GM12878 (cell line): ENCODE measurements around the gene SLCO2A1. TPM values are rescaled to one million over a fixed set of nuclear protein-coding genes. Genes with fewer than 3 reads are reported as not detected.

ENCODE experiments used
- ATAC-seq: fragments of 200-7000 bp; cut with Tn5 transposase; 3 replicates; pipeline ENCODE4 v1.9.1; 2020; ENCODE audit warnings: mild to moderate bottlenecking, moderate library complexity
- BruUV-seq: library from RNA; stranded (reverse); fragments of 400-500 nt; replicated peaks from 2 replicates; lab custom pipeline; 2021; lab: Mats Ljungman, UMichigan
- CTCF ChIA-PET: fragments of 300-600 bp; sonication (Branson Sonifier 250); formaldehyde crosslinking; extraction: SDS; loops from one replicate; lab custom pipeline; 2021; ENCODE audit warnings: inconsistent platforms; lab: Yijun Ruan, JAX
- POLR2A ChIA-PET: fragments of 350-600 bp; formaldehyde crosslinking; extraction: SDS; loops from one replicate; lab custom pipeline; 2021; ENCODE audit warnings: inconsistent platforms; lab: Charles Lee
- RAD21 ChIA-PET: fragments of 300-600 bp; sonication (Branson Sonifier 250); formaldehyde crosslinking; loops from one replicate; lab custom pipeline; 2023; ENCODE audit warnings: antibody characterized with exemption; ENCODE audit not compliant: unreplicated experiment; lab: Charles Lee
- SMC1A ChIA-PET: fragments of 300-600 bp; sonication (Branson Sonifier 250); formaldehyde crosslinking; loops from one replicate; lab custom pipeline; 2023; ENCODE audit not compliant: unreplicated experiment, uncharacterized antibody; lab: Charles Lee
- DNase-seq: peaks from one replicate; pipeline ENCODE4 v3.0.0-alpha.2; 2011; ENCODE audit warnings: low read depth, low spot score
- FAIRE-seq: peaks from 3 replicates; lab custom pipeline; 2011; peaks lifted over from hg19 to GRCh38; lab: Jason Lieb, UNC
- H2AFZ ChIP-seq: 2 replicates; pipeline ENCODE4 v1.6.0; 2011; ENCODE audit warnings: low read depth, low read length, control low read depth; ENCODE audit not compliant: control insufficient read depth
- H3K27ac ChIP-seq: 2 replicates; pipeline ENCODE4 v1.5.1; 2011; ENCODE audit warnings: control low read depth; ENCODE audit not compliant: control insufficient read depth, insufficient read depth
- H3K27me3 ChIP-seq, 2 experiments: replicated peaks in 1 of 2; 2 replicates each; pipeline versions ENCODE4 v1.6.0 to v1.6.1; 2011; ENCODE audit warnings: low read length in 1 of 2; ENCODE audit not compliant: control insufficient read depth in 2 of 2, insufficient read depth in 2 of 2
- H3K36me3 ChIP-seq, 2 experiments: 2 replicates each; pipeline ENCODE4 v1.5.1; 2011; ENCODE audit warnings: low read length in 1 of 2; ENCODE audit not compliant: control insufficient read depth in 2 of 2, insufficient read depth in 2 of 2
- H3K4me1 ChIP-seq: 2 replicates; pipeline ENCODE4 v1.6.1; 2011; ENCODE audit warnings: mild to moderate bottlenecking, low read length, moderate library complexity, mixed read lengths; ENCODE audit not compliant: control insufficient read depth, insufficient read depth
- H3K4me2 ChIP-seq: 2 replicates; pipeline ENCODE4 v1.6.0; 2011; ENCODE audit warnings: control low read depth; ENCODE audit not compliant: control insufficient read depth, insufficient read depth
- H3K4me3 ChIP-seq: fragments of 200-600 bp; sonication (generic); 2 replicates; pipeline ENCODE4 v1.5.1; 2016
- H3K79me2 ChIP-seq: 2 replicates; pipeline ENCODE4 v1.6.0; 2011; ENCODE audit warnings: low read length; ENCODE audit not compliant: control insufficient read depth, insufficient read depth
- H3K9ac ChIP-seq: 2 replicates; pipeline ENCODE4 v1.8.0; 2011; ENCODE audit warnings: low read length, control low read depth, mixed read lengths; ENCODE audit not compliant: control insufficient read depth, insufficient read depth
- H3K9me3 ChIP-seq: replicated peaks from 3 replicates; pipeline ENCODE4 v1.5.1; 2011; ENCODE audit warnings: mild to moderate bottlenecking, low read length; ENCODE audit not compliant: control insufficient read depth, insufficient read depth
- H4K20me1 ChIP-seq: 2 replicates; pipeline ENCODE4 v1.6.0; 2011; ENCODE audit not compliant: control insufficient read depth, insufficient read depth
- CBFB ChIP-seq: IDR thresholded peaks from 2 replicates; pipeline ENCODE4 v1.6.1; 2016; ENCODE audit warnings: antibody characterized with exemption, low read depth
- CEBPB ChIP-seq, 2 experiments: fragments of 150-350 bp in 1 of 2; IDR thresholded peaks; 2 replicates each; pipeline ENCODE4 v1.6.1; 2012 to 2014; ENCODE audit warnings: low read depth in 2 of 2, low read length in 2 of 2, borderline replicate concordance in 1 of 2, inconsistent platforms in 1 of 2
- EED ChIP-seq: sonication (generic); IDR thresholded peaks from 2 replicates; pipeline ENCODE4 v1.6.1; 2016; ENCODE audit warnings: antibody characterized with exemption, low read depth
- ETV6 ChIP-seq, 2 experiments: fragments of 450-650 bp in 1 of 2; IDR thresholded peaks in 1 of 2; conservative IDR thresholded peaks in 1 of 2; 2 replicates each; pipeline ENCODE4 v1.6.1; 2014; ENCODE audit warnings: antibody characterized with exemption in 1 of 2, borderline replicate concordance in 1 of 2, low read depth in 1 of 2, mild to moderate bottlenecking in 1 of 2, moderate library complexity in 1 of 2
- IRF4 ChIP-seq: IDR thresholded peaks from 2 replicates; pipeline ENCODE4 v1.6.1; 2011; ENCODE audit warnings: low read depth, low read length
- JUND ChIP-seq: IDR thresholded peaks from 2 replicates; pipeline ENCODE4 v1.6.1; 2012; ENCODE audit warnings: low read depth, mild to moderate bottlenecking, low read length, improper control_type of control experiment, moderate library complexity
- NRF1 ChIP-seq: conservative IDR thresholded peaks from 2 replicates; pipeline ENCODE4 v1.6.1; 2011; ENCODE audit warnings: mild to moderate bottlenecking, low read depth, low read length, improper control_type of control experiment
- RBBP5 ChIP-seq: fragments of 200-600 bp; sonication (generic); conservative IDR thresholded peaks from 2 replicates; pipeline ENCODE4 v1.6.1; 2016
- SREBF1 ChIP-seq: IDR thresholded peaks from 2 replicates; pipeline ENCODE4 v1.6.1; 2012; ENCODE audit warnings: mild to moderate bottlenecking, low read length
- TAF1 ChIP-seq: IDR thresholded peaks from 2 replicates; pipeline ENCODE4 v1.6.1; 2011; ENCODE audit warnings: mild to moderate bottlenecking, low read depth, low read length, borderline replicate concordance
- TARDBP ChIP-seq: IDR thresholded peaks from 2 replicates; pipeline ENCODE4 v1.6.1; 2016; ENCODE audit warnings: borderline replicate concordance
- TBL1XR1 ChIP-seq: IDR thresholded peaks from 2 replicates; pipeline ENCODE4 v1.6.1; 2012; ENCODE audit warnings: low read depth, low read length, improper control_type of control experiment
- TCF3 ChIP-seq: IDR thresholded peaks from 2 replicates; pipeline ENCODE4 v1.6.1; 2012; ENCODE audit warnings: low read depth, mild to moderate bottlenecking, low read length, borderline replicate concordance; ENCODE audit not compliant: insufficient read depth
- TCF7 ChIP-seq: IDR thresholded peaks from 2 replicates; pipeline ENCODE4 v1.6.1; 2014; ENCODE audit warnings: antibody characterized with exemption, borderline replicate concordance
- YBX1 ChIP-seq: fragments of 450-650 bp; IDR thresholded peaks from 2 replicates; pipeline ENCODE4 v1.6.1; 2016; ENCODE audit warnings: antibody characterized with exemption
- WGBS: methylation state at CpG from one replicate; pipeline ENCODE4 v1.1.6; 2016; ENCODE audit warnings: low lambda C conversion rate; ENCODE audit not compliant: insufficient replicate concordance, insufficient coverage; ENCODE audit errors: missing lambda C conversion rate; 5-methylcytosine and 5-hydroxymethylcytosine counted together
- in situ Hi-C: fragments of 300-500 bp; cut with MboI; formaldehyde crosslinking; loops from 9 replicates; pipeline ENCODE4 v1.14.3; 2018; ENCODE audit warnings: mixed read lengths
- intact Hi-C: fragments of 100-400 bp; cut with micrococcal nuclease; formaldehyde crosslinking; loops from one replicate; pipeline ENCODE4 v1.14.2; 2022; ENCODE audit not compliant: unreplicated experiment
- polyA plus RNA-seq, 11 experiments: library from polyadenylated mRNA; depleted of rRNA in 4 of 11; unstranded in 6 of 11; stranded (reverse) in 5 of 11; fragments of >200 nt; fragmentation: Nextera tagmentation in 4 of 11; fragmentation: Illumina TruSeq in 1 of 11; extraction: Ambion mirVana in 4 of 11; extraction: Trizol in 1 of 11; gene quantifications; 1 replicate in 1 of 11; 2 replicates in 10 of 11; pipeline versions ENCODE4 v1.2.1 to v1.2.3, GENCODE V29; 2011 to 2016; ENCODE audit warnings: inconsistent platforms in 2 of 11, missing spikeins in 2 of 11, low read depth in 1 of 11
- total RNA-seq, 4 experiments: library from RNA; depleted of rRNA in 3 of 4; stranded (reverse); fragments of >200 nt in 3 of 4; fragmentation: Illumina TruSeq in 1 of 4; extraction: Trizol in 1 of 4; gene quantifications; 2 replicates each; pipeline versions ENCODE4 v1.2.1 to v1.2.3, GENCODE V29; 2013 to 2021
- TF ChIP-seq, protein P1 (sequence below): IDR thresholded peaks from 2 replicates; pipeline ENCODE4 v1.6.1; 2011; ENCODE audit warnings: low read depth, mild to moderate bottlenecking, low read length, moderate library complexity, borderline replicate concordance; ENCODE audit errors: extremely low read depth
- TF ChIP-seq, protein P2 (sequence below): fragments of 450-650 bp; conservative IDR thresholded peaks from 2 replicates; pipeline ENCODE4 v1.6.1; 2017; ENCODE audit warnings: mild to moderate bottlenecking, moderate library complexity

The SLCO2A1 gene
- total and polyA plus RNA-seq, 10 of the 15 experiments (the other 5 are each of a cell fraction or from before 2014, with no cell fraction given) = 0.05 TPM; not detected in 9

DNA sequence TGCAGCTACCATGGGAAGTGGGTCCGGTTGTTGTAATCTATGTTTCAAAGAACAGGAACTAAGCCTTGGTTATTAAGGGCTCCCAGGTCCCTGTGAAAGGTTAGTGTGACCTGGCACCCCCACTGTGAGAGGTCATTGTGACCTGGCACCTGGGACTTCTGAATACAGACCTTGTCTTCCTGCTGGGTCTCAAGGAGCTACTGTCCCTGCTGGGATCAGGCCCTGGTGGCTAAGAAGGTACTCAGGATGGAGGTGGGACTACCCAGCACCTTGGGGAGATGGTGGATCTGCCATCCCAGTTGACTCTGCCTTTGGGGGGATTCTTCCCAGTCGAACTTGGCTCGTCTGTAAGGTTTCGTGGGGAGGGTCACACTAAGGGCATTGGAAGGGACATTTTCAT lies 10.3 kb upstream of the SLCO2A1 start:
- 30% methylated on average over 4 of the region's 4 CpGs for WGBS
- Histone ChIP-seq H2AFZ (no peak overlapping the region), H3K9ac (no peak overlapping the region), H3K9me3 (no peaks in the 10 kb centered on the region; the same call in 2 of the 3 replicates), H4K20me1 (no peaks in the 10 kb centered on the region), H3K27ac (no peak overlapping the region), H3K79me2 (no peaks in the 10 kb centered on the region), H3K36me3 (no peaks in the 10 kb centered on the region), H3K4me3 (no peak overlapping the region), H3K4me1 (no peaks in the 10 kb centered on the region), H3K27me3 (peaks cover 0 to 2% of the 10 kb centered on the region in 2 experiments; a peak in 2 of 4 replicates), H3K4me2 (no peak overlapping the region)
- no peak for FAIRE-seq
- CTCF ChIA-PET = no interaction called here
- SMC1A ChIA-PET = no interaction called here
- no peak for ATAC-seq
- in situ Hi-C loops (no loop called here), intact Hi-C loops (no loop called here)
- TF ChIP-seq CBFB = no peak
- TF ChIP-seq, protein P1, sequence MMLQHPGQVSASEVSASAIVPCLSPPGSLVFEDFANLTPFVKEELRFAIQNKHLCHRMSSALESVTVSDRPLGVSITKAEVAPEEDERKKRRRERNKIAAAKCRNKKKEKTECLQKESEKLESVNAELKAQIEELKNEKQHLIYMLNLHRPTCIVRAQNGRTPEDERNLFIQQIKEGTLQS = no peak
- TF ChIP-seq, protein P2, sequence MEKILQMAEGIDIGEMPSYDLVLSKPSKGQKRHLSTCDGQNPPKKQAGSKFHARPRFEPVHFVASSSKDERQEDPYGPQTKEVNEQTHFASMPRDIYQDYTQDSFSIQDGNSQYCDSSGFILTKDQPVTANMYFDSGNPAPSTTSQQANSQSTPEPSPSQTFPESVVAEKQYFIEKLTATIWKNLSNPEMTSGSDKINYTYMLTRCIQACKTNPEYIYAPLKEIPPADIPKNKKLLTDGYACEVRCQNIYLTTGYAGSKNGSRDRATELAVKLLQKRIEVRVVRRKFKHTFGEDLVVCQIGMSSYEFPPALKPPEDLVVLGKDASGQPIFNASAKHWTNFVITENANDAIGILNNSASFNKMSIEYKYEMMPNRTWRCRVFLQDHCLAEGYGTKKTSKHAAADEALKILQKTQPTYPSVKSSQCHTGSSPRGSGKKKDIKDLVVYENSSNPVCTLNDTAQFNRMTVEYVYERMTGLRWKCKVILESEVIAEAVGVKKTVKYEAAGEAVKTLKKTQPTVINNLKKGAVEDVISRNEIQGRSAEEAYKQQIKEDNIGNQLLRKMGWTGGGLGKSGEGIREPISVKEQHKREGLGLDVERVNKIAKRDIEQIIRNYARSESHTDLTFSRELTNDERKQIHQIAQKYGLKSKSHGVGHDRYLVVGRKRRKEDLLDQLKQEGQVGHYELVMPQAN = no peak
- TF ChIP-seq ETV6 (conservative IDR thresholded peaks at IDR 0.05 in 1 of 2, IDR thresholded peaks at IDR 0.05 in 1 of 2; ENCODE audit: borderline replicate concordance in 1 of 2, low read depth in 1 of 2) = no peak
- no peak for TF ChIP-seq TCF3
- TF ChIP-seq NRF1 = no peak
- no peak for TF ChIP-seq RBBP5
- TF ChIP-seq TBL1XR1 = no peak
- TF ChIP-seq TAF1 = no peak
- TF ChIP-seq JUND = no peak
- TF ChIP-seq EED = no peak
- TF ChIP-seq TCF7 = no peak
- TF ChIP-seq SREBF1 = no peak
- TF ChIP-seq TARDBP = no peak
- TF ChIP-seq YBX1 = no peak
- no peak for TF ChIP-seq CEBPB (IDR thresholded peaks at IDR 0.05; ENCODE audit: borderline replicate concordance in 1 of 2, low read depth in 2 of 2, low read length in 2 of 2)
- TF ChIP-seq IRF4 = no peak
- no peak for DNase-seq
- RAD21 ChIA-PET = no interaction called here
- POLR2A ChIA-PET = no interaction called here
- BruUV-seq = no TSS peak
